NCI-H2171 (cell line): ENCODE data around the gene DNAH2.
"Not testable (repeated sequence)": the region's sequence is repeated elsewhere in the genome, so short reads cannot be mapped to it uniquely, and the experiment has no call there.

ENCODE experiments used
- DNase-seq: peaks from one replicate; lab custom pipeline; 2025; lab: John Stamatoyannopoulos, UW

DNAH2 gene

GRCh38 chr17:7775051-7775450 is 57.5 kb downstream of the DNAH2 start:
- DNase-seq, result no peak

- no peak for DNase-seq
Measured at GRCh38 chr17:7777017-7777416, 59.5 kb downstream of the DNAH2 start.

- no peak for DNase-seq
Measured at GRCh38 chr17:7780736-7781135, 63.2 kb downstream of the DNAH2 start.

- DNase-seq, result no peak
Measured at GRCh38 chr17:7781429-7781828, 63.9 kb downstream of the DNAH2 start.

GRCh38 chr17:7782240-7782639 is 64.7 kb downstream of the DNAH2 start:
- no peak for DNase-seq

GRCh38 chr17:7786866-7787265 is 69.3 kb downstream of the DNAH2 start:
- no peak for DNase-seq

GRCh38 chr17:7789131-7789530 is 71.6 kb downstream of the DNAH2 start:
- DNase-seq, result no peak

GRCh38 chr17:7790150-7790549 is 72.6 kb downstream of the DNAH2 start:
- no peak for DNase-seq

GRCh38 chr17:7792611-7793010 is 75.1 kb downstream of the DNAH2 start:
- no peak for DNase-seq

GRCh38 chr17:7794075-7794663 is 76.6 kb downstream of the DNAH2 start:
- no peak for DNase-seq

GRCh38 chr17:7797976-7798375 is 80.4 kb downstream of the DNAH2 start:
- DNase-seq, result no peak

- no peak for DNase-seq
Measured at GRCh38 chr17:7798839-7799238, 81.3 kb downstream of the DNAH2 start.

- DNase-seq, result no peak
Measured at GRCh38 chr17:7803981-7804380, 86.4 kb downstream of the DNAH2 start.

GRCh38 chr17:7806587-7806986 is 89.0 kb downstream of the DNAH2 start:
- DNase-seq, result no peak

- DNase-seq, result no peak
Measured at GRCh38 chr17:7807206-7807605, 89.7 kb downstream of the DNAH2 start.

GRCh38 chr17:7809086-7809790 is 91.7 kb downstream of the DNAH2 start:
- no peak for DNase-seq

GRCh38 chr17:7809791-7810343 is 92.3 kb downstream of the DNAH2 start:
- not testable (repeated sequence) for DNase-seq

GRCh38 chr17:7811251-7811650 is 93.7 kb downstream of the DNAH2 start:
- DNase-seq, result no peak

GRCh38 chr17:7814969-7815368 is 97.4 kb downstream of the DNAH2 start:
- DNase-seq, result no peak

GRCh38 chr17:7816926-7817642 is 99.5 kb downstream of the DNAH2 start:
- DNase-seq, result no peak

GRCh38 chr17:7817643-7817964 is 100.1 kb downstream of the DNAH2 start:
- DNase-seq, result no peak

GRCh38 chr17:7818026-7818425 is 100.5 kb downstream of the DNAH2 start:
- DNase-seq, result no peak
